ENCODE results near the gene SIK3.

The SIK3 gene

DNA sequence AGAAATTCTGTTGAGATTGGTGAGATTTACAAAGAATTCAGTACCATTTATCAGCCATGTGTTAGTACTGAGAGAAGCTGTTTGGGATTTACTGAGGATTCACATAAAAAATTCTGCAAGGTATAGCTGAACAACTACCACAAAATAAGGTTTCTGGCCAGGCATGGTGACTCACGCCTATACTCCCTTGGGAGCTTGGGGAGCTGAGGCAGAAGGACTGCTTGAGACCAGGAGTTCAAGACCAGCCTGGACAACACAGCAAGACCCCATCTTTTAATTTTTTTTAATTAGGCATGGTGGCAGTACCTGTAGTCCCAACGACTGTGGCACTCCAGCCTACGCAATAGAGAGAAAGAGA is 86.7 kb downstream of the SIK3 start:
- TF ChIP-seq, protein P1, sequence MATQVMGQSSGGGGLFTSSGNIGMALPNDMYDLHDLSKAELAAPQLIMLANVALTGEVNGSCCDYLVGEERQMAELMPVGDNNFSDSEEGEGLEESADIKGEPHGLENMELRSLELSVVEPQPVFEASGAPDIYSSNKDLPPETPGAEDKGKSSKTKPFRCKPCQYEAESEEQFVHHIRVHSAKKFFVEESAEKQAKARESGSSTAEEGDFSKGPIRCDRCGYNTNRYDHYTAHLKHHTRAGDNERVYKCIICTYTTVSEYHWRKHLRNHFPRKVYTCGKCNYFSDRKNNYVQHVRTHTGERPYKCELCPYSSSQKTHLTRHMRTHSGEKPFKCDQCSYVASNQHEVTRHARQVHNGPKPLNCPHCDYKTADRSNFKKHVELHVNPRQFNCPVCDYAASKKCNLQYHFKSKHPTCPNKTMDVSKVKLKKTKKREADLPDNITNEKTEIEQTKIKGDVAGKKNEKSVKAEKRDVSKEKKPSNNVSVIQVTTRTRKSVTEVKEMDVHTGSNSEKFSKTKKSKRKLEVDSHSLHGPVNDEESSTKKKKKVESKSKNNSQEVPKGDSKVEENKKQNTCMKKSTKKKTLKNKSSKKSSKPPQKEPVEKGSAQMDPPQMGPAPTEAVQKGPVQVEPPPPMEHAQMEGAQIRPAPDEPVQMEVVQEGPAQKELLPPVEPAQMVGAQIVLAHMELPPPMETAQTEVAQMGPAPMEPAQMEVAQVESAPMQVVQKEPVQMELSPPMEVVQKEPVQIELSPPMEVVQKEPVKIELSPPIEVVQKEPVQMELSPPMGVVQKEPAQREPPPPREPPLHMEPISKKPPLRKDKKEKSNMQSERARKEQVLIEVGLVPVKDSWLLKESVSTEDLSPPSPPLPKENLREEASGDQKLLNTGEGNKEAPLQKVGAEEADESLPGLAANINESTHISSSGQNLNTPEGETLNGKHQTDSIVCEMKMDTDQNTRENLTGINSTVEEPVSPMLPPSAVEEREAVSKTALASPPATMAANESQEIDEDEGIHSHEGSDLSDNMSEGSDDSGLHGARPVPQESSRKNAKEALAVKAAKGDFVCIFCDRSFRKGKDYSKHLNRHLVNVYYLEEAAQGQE (IDR thresholded peaks at IDR 0.05; ENCODE audit: insufficient read depth in 1 of 2, low read depth in 2 of 2, low read length in 2 of 2): no peak
- no peak for TF ChIP-seq FOXP2 (optimal IDR thresholded peaks at IDR 0.05; ENCODE audit: borderline replicate concordance, extremely low read depth, extremely low read length, insufficient read depth)
- no peak for TF ChIP-seq POLR2AphosphoS5 (IDR thresholded peaks at IDR 0.05; ENCODE audit: low read depth, low read length)
- TF ChIP-seq SIN3A (IDR thresholded peaks at IDR 0.05; ENCODE audit: borderline replicate concordance, insufficient read depth, low read length): no peak
- TF ChIP-seq TAF1 (IDR thresholded peaks at IDR 0.05; ENCODE audit: borderline replicate concordance, insufficient read depth, low read length): no peak

DNA sequence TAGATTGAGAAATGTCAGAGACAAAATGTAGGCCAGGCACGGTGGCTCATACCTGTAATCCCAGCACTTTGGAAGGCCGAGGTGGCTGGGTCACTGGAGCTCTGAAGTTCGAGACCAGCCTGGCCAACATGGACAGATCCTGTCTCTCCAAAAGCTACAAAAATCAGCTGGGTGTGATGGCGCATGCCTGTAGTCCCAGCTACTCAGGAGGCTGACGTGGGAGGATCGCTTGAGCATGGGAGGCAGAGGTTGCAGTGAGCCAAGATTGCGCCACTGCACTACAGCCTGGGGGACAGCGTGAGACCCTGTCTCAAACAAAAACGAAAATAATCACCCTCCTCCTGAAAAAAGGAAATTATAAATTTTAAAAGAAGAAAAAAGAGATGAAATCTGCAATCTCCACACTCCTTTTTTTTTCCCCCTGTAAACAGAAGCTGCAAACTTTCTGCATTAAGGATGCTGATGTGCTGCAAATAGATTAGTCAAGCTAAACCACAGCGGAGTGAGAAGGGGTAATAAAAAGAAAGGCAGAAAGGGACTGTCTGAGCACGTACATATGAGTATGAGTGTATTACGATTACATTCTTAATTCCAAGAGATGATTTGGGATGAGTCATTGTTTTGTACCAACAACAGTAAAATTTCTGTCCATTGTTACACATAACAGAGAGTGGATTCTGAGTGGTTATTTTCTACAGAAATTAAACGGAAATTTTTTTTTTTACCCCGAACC is 87.3 kb downstream of the SIK3 start:
- TF ChIP-seq TAF1 (IDR thresholded peaks at IDR 0.05; ENCODE audit: borderline replicate concordance, insufficient read depth, low read length) (no peak), POLR2AphosphoS5 (IDR thresholded peaks at IDR 0.05; ENCODE audit: low read depth, low read length) (no peak)
- TF ChIP-seq, protein P1 (IDR thresholded peaks at IDR 0.05; ENCODE audit: insufficient read depth in 1 of 2, low read depth in 2 of 2, low read length in 2 of 2): no peak

DNA sequence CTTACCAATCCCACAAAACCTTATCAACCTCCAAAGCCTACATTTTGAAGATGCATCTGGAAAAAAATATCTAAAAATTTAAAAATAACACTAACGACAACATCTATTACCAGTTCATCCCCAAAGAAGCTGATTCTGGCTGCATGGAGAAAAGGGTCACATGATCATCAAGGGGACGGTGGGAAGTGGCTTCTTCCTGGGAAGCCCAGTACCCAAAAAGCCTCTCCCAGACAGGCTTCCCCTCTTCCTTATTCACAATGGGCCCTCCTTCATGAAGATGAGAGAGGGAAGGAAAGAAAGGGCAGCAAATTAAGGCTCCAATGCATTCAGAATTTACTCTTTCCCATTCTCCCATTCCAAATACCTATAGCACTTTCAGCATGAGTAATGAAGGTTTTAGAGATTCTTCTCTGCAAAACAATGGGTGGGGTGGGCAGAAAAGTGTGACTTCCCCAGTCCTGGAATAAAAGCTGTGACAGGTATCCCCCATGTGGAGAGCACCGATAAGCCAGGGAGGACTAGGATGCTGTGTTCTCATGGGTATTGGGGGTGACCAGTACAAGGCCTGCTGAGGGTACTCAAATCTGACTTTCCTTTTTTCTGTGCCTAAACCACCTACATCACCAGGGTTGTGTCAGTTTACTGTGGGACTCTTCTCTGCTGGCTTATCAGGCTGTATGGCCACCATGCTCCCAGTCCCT is 88.2 kb downstream of the SIK3 start:
- TF ChIP-seq TAF1 (IDR thresholded peaks at IDR 0.05; ENCODE audit: borderline replicate concordance, insufficient read depth, low read length) (no peak), SIN3A (IDR thresholded peaks at IDR 0.05; ENCODE audit: borderline replicate concordance, insufficient read depth, low read length) (no peak), POLR2AphosphoS5 (IDR thresholded peaks at IDR 0.05; ENCODE audit: low read depth, low read length) (no peak)
- TF ChIP-seq, protein P1 (IDR thresholded peaks at IDR 0.05; ENCODE audit: insufficient read depth in 1 of 2, low read depth in 2 of 2, low read length in 2 of 2): no peak

DNA sequence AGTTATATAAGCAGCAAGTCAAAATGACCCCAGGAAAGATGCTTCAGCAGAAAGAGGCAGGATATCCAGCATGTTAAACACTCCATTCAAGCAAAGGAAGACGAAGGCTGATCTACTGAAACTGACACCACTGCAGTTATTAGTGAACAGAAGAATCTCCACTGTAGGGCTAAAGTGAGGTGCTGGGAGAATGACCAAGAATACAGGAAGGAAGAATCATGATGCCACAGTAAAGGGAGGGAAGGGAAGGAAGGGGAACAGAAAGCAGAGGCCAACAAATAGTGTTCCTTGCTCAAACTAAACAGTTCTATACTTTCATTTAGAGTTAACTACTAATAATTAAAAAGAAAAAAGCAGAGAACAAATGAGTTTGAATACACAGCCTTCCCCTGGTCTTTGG is 92.5 kb downstream of the SIK3 start:
- no peak for TF ChIP-seq SIN3A (IDR thresholded peaks at IDR 0.05; ENCODE audit: borderline replicate concordance, insufficient read depth, low read length)
- TF ChIP-seq TAF1 (IDR thresholded peaks at IDR 0.05; ENCODE audit: borderline replicate concordance, insufficient read depth, low read length): no peak
- TF ChIP-seq FOXP2 (optimal IDR thresholded peaks at IDR 0.05; ENCODE audit: borderline replicate concordance, extremely low read depth, extremely low read length, insufficient read depth): no peak
- TF ChIP-seq POLR2AphosphoS5 (IDR thresholded peaks at IDR 0.05; ENCODE audit: low read depth, low read length): no peak
- TF ChIP-seq, protein P1 (IDR thresholded peaks at IDR 0.05; ENCODE audit: insufficient read depth in 1 of 2, low read depth in 2 of 2, low read length in 2 of 2): no peak
